Measurements from ENCODE around the gene MED15. TPM values are rescaled to one million over a fixed set of nuclear protein-coding genes. Genes with fewer than 3 reads are reported as not detected.
A peak's percentile ranks its signal among the peaks of the same experiment; 100 is the strongest.

MED15 gene
- total RNA-seq, 1 donor from 2014 or later: 20.5 TPM

DNA sequence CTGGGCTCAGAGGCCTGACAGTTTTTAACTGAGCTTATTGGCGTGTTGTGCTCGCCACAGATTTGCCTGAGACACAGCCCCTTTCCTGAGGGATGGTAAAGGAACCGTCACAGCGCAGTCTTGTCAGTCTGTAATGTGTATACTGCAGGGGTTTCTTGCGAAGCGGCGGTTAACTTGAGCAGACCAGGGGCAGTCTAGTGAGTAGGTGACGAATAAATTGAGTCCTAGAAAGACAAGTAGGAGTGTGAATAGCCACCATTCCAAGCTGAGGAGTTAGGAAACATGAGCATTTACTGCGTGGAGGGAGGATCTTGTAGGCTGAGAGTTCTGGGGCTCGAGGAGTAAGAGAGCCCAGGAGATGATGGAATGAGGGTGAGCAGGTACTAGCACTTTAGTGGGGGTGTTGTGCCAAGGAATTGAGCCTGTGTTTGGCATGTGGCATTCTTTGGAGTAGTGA is 1.4 kb downstream of the MED15 start:
- DNase-seq (ENCODE audit: low read depth) (no peak), FAIRE-seq (no peak)
- Histone ChIP-seq H3K36me3 (ENCODE audit: control insufficient read depth, insufficient read depth, low read length) (no peaks in the 10 kb centered on the region), H3K4me3 (ENCODE audit: low read depth, low read length) (peak overlapping the region; percentile 92), H3K27me3 (ENCODE audit: control insufficient read depth, insufficient read depth, low read length) (no peaks in the 10 kb centered on the region)
- no peak for TF ChIP-seq CTCF (IDR thresholded peaks at IDR 0.05; ENCODE audit: insufficient read depth, low read length, severe bottlenecking)

- FAIRE-seq: no peak
- Histone ChIP-seq H3K4me3 (ENCODE audit: low read depth, low read length) (peak overlapping the region; percentile 92), H3K36me3 (ENCODE audit: control insufficient read depth, insufficient read depth, low read length) (no peaks in the 10 kb centered on the region), H3K27me3 (ENCODE audit: control insufficient read depth, insufficient read depth, low read length) (no peaks in the 10 kb centered on the region)
- peak; percentile 86 for DNase-seq (ENCODE audit: low read depth)
- no peak for TF ChIP-seq CTCF (IDR thresholded peaks at IDR 0.05; ENCODE audit: insufficient read depth, low read length, severe bottlenecking)
Observed at GRCh38 chr22:20509344-20510047, 2.1 kb downstream of the MED15 start.

DNA sequence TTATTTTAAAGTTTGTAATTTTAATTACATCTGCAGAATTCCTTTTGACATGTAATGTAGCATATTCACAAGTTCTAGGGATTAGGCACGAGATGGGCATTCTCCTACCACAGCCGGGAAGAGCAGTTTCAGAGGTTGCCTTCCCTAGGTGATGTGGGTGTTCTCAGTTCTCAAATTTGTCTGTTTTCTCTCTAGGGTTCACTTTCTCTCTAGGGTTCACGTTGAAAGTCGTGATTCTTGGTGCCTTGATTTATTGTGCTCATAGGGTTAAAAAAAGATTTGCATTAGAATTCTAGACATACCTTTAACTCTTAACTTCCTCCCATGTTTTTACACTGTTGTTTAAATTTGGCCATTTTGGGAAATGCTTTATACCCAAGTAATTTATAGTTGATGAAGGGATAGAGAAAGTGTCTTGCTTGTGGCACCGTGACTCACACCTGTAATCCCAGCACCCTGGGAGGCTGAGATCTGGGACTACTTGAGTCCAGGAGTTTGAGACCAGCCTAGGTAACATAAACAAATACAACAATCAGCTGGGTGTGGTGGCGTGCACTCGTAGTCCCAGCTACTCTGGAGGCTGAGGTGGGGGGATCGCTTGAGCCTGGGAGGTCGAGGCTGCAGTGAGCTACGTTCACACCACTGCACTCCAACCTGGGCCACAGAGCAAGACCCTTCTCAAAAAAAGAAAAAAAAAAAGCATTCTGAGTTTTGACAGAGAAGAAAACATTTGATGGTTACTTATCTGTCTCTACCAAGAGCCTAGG is 3.6 kb downstream of the MED15 start:
- Histone ChIP-seq H3K4me3 (ENCODE audit: low read depth, low read length) (no peak overlapping the region), H3K36me3 (ENCODE audit: control insufficient read depth, insufficient read depth, low read length) (no peaks in the 10 kb centered on the region), H3K27me3 (ENCODE audit: control insufficient read depth, insufficient read depth, low read length) (no peaks in the 10 kb centered on the region)
- TF ChIP-seq CTCF (IDR thresholded peaks at IDR 0.05; ENCODE audit: insufficient read depth, low read length, severe bottlenecking): no peak
- FAIRE-seq (no peak), DNase-seq (ENCODE audit: low read depth) (no peak)

- H3K36me3 ChIP-seq (ENCODE audit: control insufficient read depth, insufficient read depth, low read length): no peaks in the 10 kb centered on the region
- no peak for FAIRE-seq
- TF ChIP-seq CTCF (IDR thresholded peaks at IDR 0.05; ENCODE audit: insufficient read depth, low read length, severe bottlenecking): no peak
Observed at GRCh38 chr22:20511578-20512229, 4.3 kb downstream of the MED15 start.

GRCh38 chr22:20514658-20515406 is 7.4 kb downstream of the MED15 start:
- FAIRE-seq: peak; percentile 72
- H3K36me3 ChIP-seq (ENCODE audit: control insufficient read depth, insufficient read depth, low read length): peaks cover 1% of the 10 kb centered on the region
- H3K4me3 ChIP-seq (ENCODE audit: low read depth, low read length): no peak overlapping the region
- H3K27me3 ChIP-seq (ENCODE audit: control insufficient read depth, insufficient read depth, low read length): no peaks in the 10 kb centered on the region
- no peak for TF ChIP-seq CTCF (IDR thresholded peaks at IDR 0.05; ENCODE audit: insufficient read depth, low read length, severe bottlenecking)
- DNase-seq (ENCODE audit: low read depth): peak; percentile 97

More at GRCh38 chr22:20511578-20512229, 4.3 kb downstream of the MED15 start:
- no peaks in the 10 kb centered on the region for H3K27me3 ChIP-seq (ENCODE audit: control insufficient read depth, insufficient read depth, low read length)
- H3K4me3 ChIP-seq (ENCODE audit: low read depth, low read length): no peak overlapping the region
- no peak for DNase-seq (ENCODE audit: low read depth)

Measured in bronchial epithelial cell (primary cell).